Endothelial cell of umbilical vein (primary cell): ENCODE results near the gene ACP1. TPM values are rescaled to one million over a fixed set of nuclear protein-coding genes. Genes with fewer than 3 reads are reported as not detected.

ENCODE experiments used
- BruUV-seq: library from RNA; stranded (reverse); fragments of 400-500 nt; replicated peaks from 2 replicates; lab custom pipeline; 2021; lab: Mats Ljungman, UMichigan
- CTCF ChIA-PET: fragments of 300-600, 350-600 bp; sonication (Branson Sonifier 250); formaldehyde crosslinking; loops from one replicate; lab custom pipeline; 2021; ENCODE audit warnings: antibody characterized with exemption, inconsistent platforms; lab: Charles Lee
- POLR2A ChIA-PET: fragments of 300-600, 350-600 bp; sonication (Branson Sonifier 250); formaldehyde crosslinking; loops from one replicate; lab custom pipeline; 2021; ENCODE audit warnings: antibody characterized with exemption, inconsistent platforms; lab: Charles Lee
- DNase-seq: peaks from one replicate; pipeline ENCODE4 v3.0.0-alpha.2; 2011; ENCODE audit warnings: low read depth, low spot score
- FAIRE-seq: peaks from 2 replicates; lab custom pipeline; 2011; peaks lifted over from hg19 to GRCh38; lab: Jason Lieb, UNC
- H2AFZ ChIP-seq: 2 replicates; pipeline ENCODE4 v1.6.0; 2012; ENCODE audit warnings: low read depth, low read length, control low read depth, inconsistent platforms
- H3K27ac ChIP-seq: 2 replicates; pipeline ENCODE4 v1.5.1; 2011; ENCODE audit warnings: low read depth, mild to moderate bottlenecking, control low read depth, low read length, moderate library complexity; ENCODE audit not compliant: insufficient read depth
- H3K27me3 ChIP-seq, 2 experiments: 2 replicates each; pipeline versions ENCODE4 v1.6.0 to v1.6.1; 2011; ENCODE audit warnings: low read length in 2 of 2, mixed read lengths in 1 of 2; ENCODE audit not compliant: control insufficient read depth in 2 of 2, insufficient read depth in 2 of 2
- H3K36me3 ChIP-seq, 2 experiments: 2 replicates in 1 of 2; 3 replicates in 1 of 2; pipeline ENCODE4 v1.5.1; 2011; ENCODE audit warnings: low read length in 2 of 2, mild to moderate bottlenecking in 1 of 2, moderate library complexity in 1 of 2; ENCODE audit not compliant: control insufficient read depth in 2 of 2, insufficient read depth in 2 of 2; ENCODE audit errors: extremely low read depth in 1 of 2
- H3K4me1 ChIP-seq: 3 replicates; pipeline ENCODE4 v1.5.1; 2011; ENCODE audit warnings: mild to moderate bottlenecking, low read length; ENCODE audit not compliant: control insufficient read depth, insufficient read depth; ENCODE audit errors: extremely low read depth
- H3K4me2 ChIP-seq: 2 replicates; pipeline ENCODE4 v1.6.1; 2011; ENCODE audit warnings: low read length, control low read depth, mixed read lengths; ENCODE audit not compliant: insufficient read depth
- H3K4me3 ChIP-seq, 3 experiments: fragments of 200-600 bp in 1 of 3; sonication (generic), shearing (Covaris generic) in 1 of 3; replicated peaks in 1 of 3; 2 replicates each; pipeline ENCODE4 v1.5.1; 2011 to 2016; ENCODE audit warnings: control low read depth in 3 of 3, low read length in 3 of 3, mild to moderate bottlenecking in 2 of 3, inconsistent platforms in 1 of 3, low read depth in 1 of 3, moderate library complexity in 1 of 3; ENCODE audit not compliant: insufficient read depth in 1 of 3
- H3K79me2 ChIP-seq: 2 replicates; pipeline ENCODE4 v1.6.0; 2012; ENCODE audit warnings: low read length, inconsistent platforms; ENCODE audit not compliant: control insufficient read depth, insufficient read depth
- H3K9ac ChIP-seq: replicated peaks from 2 replicates; pipeline ENCODE3; 2011; ENCODE audit warnings: low read length, control low read depth; ENCODE audit not compliant: insufficient read depth; ENCODE audit errors: extremely low read depth
- H3K9me1 ChIP-seq: replicated peaks from 3 replicates; pipeline ENCODE4 v1.6.0; 2011; ENCODE audit warnings: mild to moderate bottlenecking, low read length; ENCODE audit not compliant: control insufficient read depth, insufficient read depth; ENCODE audit errors: extremely low read depth
- H3K9me3 ChIP-seq: replicated peaks from 2 replicates; pipeline ENCODE4 v1.5.1; 2012; ENCODE audit warnings: low read length, inconsistent platforms; ENCODE audit not compliant: control insufficient read depth, insufficient read depth
- H4K20me1 ChIP-seq: replicated peaks from 2 replicates; pipeline ENCODE3; 2011; ENCODE audit warnings: mild to moderate bottlenecking, low read length; ENCODE audit not compliant: control insufficient read depth, insufficient read depth; ENCODE audit errors: extremely low read depth
- CTCF ChIP-seq, 2 donors: IDR thresholded peaks; 1 replicate in 1 of 2; 2 replicates in 1 of 2; pipeline ENCODE4 v1.5.1; 2011; ENCODE audit warnings: low read length in 2 of 2, mild to moderate bottlenecking in 2 of 2, moderate library complexity in 2 of 2, control low read depth in 1 of 2, inconsistent platforms in 1 of 2, low read depth in 1 of 2; ENCODE audit not compliant: insufficient read depth in 1 of 2; ENCODE audit errors: extremely low read depth in 1 of 2
- EZH2 ChIP-seq: IDR thresholded peaks from 2 replicates; pipeline ENCODE4 v1.6.1; 2012; ENCODE audit warnings: borderline replicate concordance, low read depth, mild to moderate bottlenecking, moderate library complexity, low read length, inconsistent platforms; ENCODE audit not compliant: severe bottlenecking
- FOS ChIP-seq: IDR thresholded peaks from 2 replicates; pipeline ENCODE4 v1.6.1; 2011; ENCODE audit warnings: mild to moderate bottlenecking, low read length, moderate library complexity, borderline replicate concordance; ENCODE audit not compliant: insufficient read depth
- GATA2 ChIP-seq: IDR thresholded peaks from 2 replicates; pipeline ENCODE4 v1.7.0; 2011; ENCODE audit warnings: low read depth, mild to moderate bottlenecking, moderate library complexity, mixed read lengths, low read length; ENCODE audit not compliant: insufficient read length, insufficient read depth
- JUN ChIP-seq: IDR thresholded peaks from 2 replicates; pipeline ENCODE4 v1.6.1; 2011; ENCODE audit warnings: borderline replicate concordance, low read depth; ENCODE audit not compliant: insufficient read length, insufficient read depth
- MAX ChIP-seq: IDR thresholded peaks from 2 replicates; pipeline ENCODE4 v1.6.1; 2011; ENCODE audit not compliant: insufficient read depth, insufficient read length
- MYC ChIP-seq: IDR thresholded peaks from one replicate; pipeline ENCODE4 v1.6.1; 2011; ENCODE audit warnings: mild to moderate bottlenecking, low read depth, low read length
- POLR2A ChIP-seq: IDR thresholded peaks from 2 replicates; pipeline ENCODE4 v1.6.1; 2012; ENCODE audit warnings: low read depth, mild to moderate bottlenecking, control low read depth, low read length
- POLR2AphosphoS5 ChIP-seq: IDR thresholded peaks from 2 replicates; pipeline ENCODE4 v1.6.1; 2012; ENCODE audit warnings: low read depth, mild to moderate bottlenecking, control low read depth, low read length, moderate library complexity; ENCODE audit not compliant: insufficient read depth
- dilution Hi-C: fragments of 300-500 bp; cut with MboI; formaldehyde crosslinking; loops from one replicate; pipeline ENCODE4 v1.15.0; 2019; ENCODE audit warnings: low sequenced_read_pairs; ENCODE audit not compliant: extremely low pct_ligation_motif_present
- intact Hi-C: fragments of 100-400 bp; cut with micrococcal nuclease; formaldehyde crosslinking; loops from one replicate; pipeline ENCODE4 v1.10.0; 2022
- polyA plus RNA-seq, 4 experiments: library from polyadenylated mRNA; depleted of rRNA in 3 of 4; stranded (reverse) in 3 of 4; unstranded in 1 of 4; fragments of >200 nt; gene quantifications; 2 replicates each; pipeline versions ENCODE4 v1.2.1 to v1.2.3, GENCODE V29; 2011 to 2012; ENCODE audit warnings: missing spikeins in 1 of 4
- total RNA-seq: library from RNA; stranded (reverse); gene quantifications from 2 replicates; pipeline ENCODE4 v1.2.3, GENCODE V29; 2021

The ACP1 gene
- total and polyA plus RNA-seq, 2 donors (not counting 3 experiments of a cell fraction or from before 2014, with no cell fraction given): 63.4 to 80.2 TPM

GRCh38 chr2:216068-216467 is 48.7 kb upstream of the ACP1 start:
- BruUV-seq: no TSS peak
- CTCF ChIA-PET: no interaction called here
- FAIRE-seq: no peak
- Histone ChIP-seq H3K36me3 (no peaks in the 10 kb centered on the region), H3K9me1 (no peaks in the 10 kb centered on the region), H3K9me3 (no peaks in the 10 kb centered on the region), H3K4me1 (no peaks in the 10 kb centered on the region), H3K27ac (no peak overlapping the region), H3K9ac (no peak overlapping the region), H3K79me2 (no peaks in the 10 kb centered on the region), H2AFZ (no peak overlapping the region), H3K27me3 (no peaks in the 10 kb centered on the region), H4K20me1 (no peaks in the 10 kb centered on the region), H3K4me2 (no peak overlapping the region), H3K4me3 (no peak overlapping the region)
- POLR2A ChIA-PET: no interaction called here
- DNase-seq: no peak
- intact Hi-C loops (no loop called here), dilution Hi-C loops (no loop called here)
- TF ChIP-seq CTCF (IDR thresholded peaks at IDR 0.05; ENCODE audit: extremely low read depth in 1 of 2, insufficient read depth in 1 of 2, low read depth in 1 of 2, low read length in 2 of 2): no peak
- TF ChIP-seq GATA2: no peak
- TF ChIP-seq MYC: no peak
- no peak for TF ChIP-seq JUN

- CTCF ChIA-PET: interaction anchor here (3.4 kb wide), 1 partner anchor 23 kb away, joined by 8 read pairs; no protein-coding TSS in a partner anchor
- DNase-seq (no peak), FAIRE-seq (no peak)
- Histone ChIP-seq H3K27ac (no peak overlapping the region), H3K9me1 (no peaks in the 10 kb centered on the region), H3K9me3 (no peaks in the 10 kb centered on the region), H3K4me3 (no peak overlapping the region), H3K27me3 (no peaks in the 10 kb centered on the region), H2AFZ (no peak overlapping the region), H3K79me2 (no peaks in the 10 kb centered on the region), H3K4me1 (no peaks in the 10 kb centered on the region), H3K4me2 (no peak overlapping the region), H3K36me3 (peaks cover 0 to 2% of the 10 kb centered on the region in 2 experiments), H4K20me1 (no peaks in the 10 kb centered on the region), H3K9ac (no peak overlapping the region)
- dilution Hi-C loops (no loop called here), intact Hi-C loops (no loop called here)
- TF ChIP-seq MYC (no peak), CTCF (IDR thresholded peaks at IDR 0.05; ENCODE audit: extremely low read depth in 1 of 2, insufficient read depth in 1 of 2, low read depth in 1 of 2, low read length in 2 of 2) (no peak), JUN (no peak), GATA2 (no peak), POLR2A (no peak), POLR2AphosphoS5 (no peak), MAX (no peak), EZH2 (no peak), FOS (no peak)
- POLR2A ChIA-PET: no interaction called here
- no TSS peak for BruUV-seq
These were observed 41.3 kb upstream of the ACP1 start for GRCh38 chr2:223451-223850.
